ENCODE data around the gene ITPK1. TPM values are rescaled to one million over a fixed set of nuclear protein-coding genes. Genes with fewer than 3 reads are reported as not detected.
"Not testable (repeated sequence)": the region's sequence is repeated elsewhere in the genome, so short reads cannot be mapped to it uniquely, and the experiment has no call there.

The ITPK1 gene
- polyA plus RNA-seq, 1 of the 3 experiments (the other 2 are of a cell fraction), result 23.2 TPM

GRCh38 chr14:93160353-93160801, 44.7 kb upstream of the ITPK1 start:
- Histone ChIP-seq H3K9me2 (no peaks in the 10 kb centered on the region), H3K27ac (ENCODE audit: low read depth in 2 of 2, low read length in 1 of 2) (no peak overlapping the region), H3F3A (replicated peaks; ENCODE audit: insufficient read depth) (no peaks in the 10 kb centered on the region), H2AFZ (ENCODE audit: low read depth) (no peak overlapping the region), H3K79me2 (ENCODE audit: insufficient read depth) (no peaks in the 10 kb centered on the region), H3K4me1 (ENCODE audit: control insufficient read depth in 1 of 2, insufficient read depth in 2 of 2, low read depth in 1 of 2, low read length in 1 of 2) (peaks cover 0 to 10% of the 10 kb centered on the region in 2 experiments; a peak in 1 of 4 replicates), H3K9me3 (no peaks in the 10 kb centered on the region), H3K4me3 (ENCODE audit: low read depth in 2 of 2, low read length in 1 of 2) (no peak overlapping the region), H3K36me3 (replicated peaks in 1 of 2; ENCODE audit: control insufficient read depth in 1 of 2, insufficient read depth in 2 of 2, low read length in 1 of 2) (no peaks in the 10 kb centered on the region), H3K27me3 (ENCODE audit: insufficient read depth) (no peaks in the 10 kb centered on the region), H4K20me1 (ENCODE audit: insufficient read depth) (no peaks in the 10 kb centered on the region), H3K4me2 (no peak overlapping the region), H3K9ac (no peak overlapping the region)
- ChIA-PET CTCF (interaction anchor here (0.6 to 2.7 kb wide), 14 partner anchors 10 to 208 kb away, joined by 3 to 14 read pairs (median 3); no protein-coding TSS in a partner anchor), POLR2A (no interaction called here)
- no peak for TF ChIP-seq RCOR1 (IDR thresholded peaks at IDR 0.05; ENCODE audit: low read length)
- TF ChIP-seq JUND (IDR thresholded peaks at IDR 0.05), result no peak
- TF ChIP-seq CTCF (IDR thresholded peaks at IDR 0.05), result peak; percentile 37
- TF ChIP-seq FOSL2 (IDR thresholded peaks at IDR 0.05; ENCODE audit: borderline replicate concordance, low read depth), result no peak
- peak; percentile 25; the same call in 1 of the 2 replicates for TF ChIP-seq SMC3 (IDR thresholded peaks at IDR 0.05; ENCODE audit: low read depth, low read length)
- no peak for TF ChIP-seq ELF1 (IDR thresholded peaks at IDR 0.05)
- TF ChIP-seq RAD21 (IDR thresholded peaks at IDR 0.05; ENCODE audit: low read length), result peak; percentile 57
- no peak for TF ChIP-seq GATA2 (CRISPR knock-in tag; IDR thresholded peaks at IDR 0.05)
- TF ChIP-seq IRF3 (IDR thresholded peaks at IDR 0.05; ENCODE audit: low read depth, low read length), result no peak
- no peak for TF ChIP-seq RXRA (IDR thresholded peaks at IDR 0.05; ENCODE audit: borderline replicate concordance, low read depth)
- TF ChIP-seq EZH2phosphoT487 (IDR thresholded peaks at IDR 0.05; ENCODE audit: borderline replicate concordance, low read depth), result no peak
- peak; percentile 56 for DNase-seq
- 46% methylated on average over 4 of the region's 4 CpGs for WGBS (ENCODE audit: low lambda C conversion rate)

GRCh38 chr14:93159625-93160352, 44.1 kb upstream of the ITPK1 start:
- H3F3A ChIP-seq (replicated peaks; ENCODE audit: insufficient read depth); H3K9me3 ChIP-seq; H3K9ac ChIP-seq; H3K27ac ChIP-seq (ENCODE audit: low read depth in 2 of 2, low read length in 1 of 2); H3K9me2 ChIP-seq; H3K4me2 ChIP-seq; H3K79me2 ChIP-seq (ENCODE audit: insufficient read depth); H3K36me3 ChIP-seq (replicated peaks in 1 of 2; ENCODE audit: control insufficient read depth in 1 of 2, insufficient read depth in 2 of 2, low read length in 1 of 2); DNase-seq; H4K20me1 ChIP-seq (ENCODE audit: insufficient read depth); H3K4me3 ChIP-seq (ENCODE audit: low read depth in 2 of 2, low read length in 1 of 2); H2AFZ ChIP-seq (ENCODE audit: low read depth); H3K27me3 ChIP-seq (ENCODE audit: insufficient read depth); POLR2A ChIA-PET: not testable (repeated sequence)
- CTCF ChIA-PET, result interaction anchor here (0.6 to 2.7 kb wide), 12 partner anchors 9 to 207 kb away, joined by 3 to 14 read pairs (median 3); no protein-coding TSS in a partner anchor
- H3K4me1 ChIP-seq (ENCODE audit: control insufficient read depth in 1 of 2, insufficient read depth in 2 of 2, low read depth in 1 of 2, low read length in 1 of 2), result peaks cover 0 to 10% of the 10 kb centered on the region in 2 experiments; a peak in 1 of 4 replicates
- 50% methylated on average over 5 of the region's 5 CpGs for WGBS (ENCODE audit: low lambda C conversion rate)

GRCh38 chr14:93158349-93158748, 42.6 kb upstream of the ITPK1 start:
- H3K9me2 ChIP-seq; H3K27me3 ChIP-seq (ENCODE audit: insufficient read depth): not testable (repeated sequence)
- CTCF ChIA-PET, result interaction anchor here (1.0 kb wide), 1 partner anchor 199 kb away, joined by 3 read pairs; no protein-coding TSS in a partner anchor

More at GRCh38 chr14:93158349-93158748, 42.6 kb upstream of the ITPK1 start:
- H3K27ac ChIP-seq (ENCODE audit: low read depth in 2 of 2, low read length in 1 of 2); H3K36me3 ChIP-seq (replicated peaks in 1 of 2; ENCODE audit: control insufficient read depth in 1 of 2, insufficient read depth in 2 of 2, low read length in 1 of 2); DNase-seq; H4K20me1 ChIP-seq (ENCODE audit: insufficient read depth); H3K9ac ChIP-seq; H3F3A ChIP-seq (replicated peaks; ENCODE audit: insufficient read depth); H3K9me3 ChIP-seq; H2AFZ ChIP-seq (ENCODE audit: low read depth); POLR2A ChIA-PET; H3K4me3 ChIP-seq (ENCODE audit: low read depth in 2 of 2, low read length in 1 of 2); H3K4me2 ChIP-seq; H3K79me2 ChIP-seq (ENCODE audit: insufficient read depth): not testable (repeated sequence)
- WGBS (ENCODE audit: low lambda C conversion rate), result 69% methylated on average over 6 of the region's 7 CpGs
- peaks cover 0 to 10% of the 10 kb centered on the region in 2 experiments; a peak in 1 of 4 replicates for H3K4me1 ChIP-seq (ENCODE audit: control insufficient read depth in 1 of 2, insufficient read depth in 2 of 2, low read depth in 1 of 2, low read length in 1 of 2)

Data from SK-N-SH (cell line).